BLaER1 treated with 17β-estradiol and CSF1 and Interleukin-3, amounts not matched to agents 10 nM and 100 nM (cell line): ENCODE measurements around the gene IKBKE.
A peak's percentile ranks its signal among the peaks of the same experiment; 100 is the strongest.

Experiments
- H3K27ac ChIP-seq, 11 experiments: shearing (Covaris generic); formaldehyde crosslinking; 2 replicates each; pipeline ENCODE4 v1.8.1; 2022
- H3K27me3 ChIP-seq, 11 experiments: shearing (Covaris generic); formaldehyde crosslinking; 2 replicates each; pipeline ENCODE4 v1.8.1; 2022
- H3K36me3 ChIP-seq, 11 experiments: shearing (Covaris generic); formaldehyde crosslinking; 2 replicates each; pipeline ENCODE4 v1.8.1; 2022
- H3K4me1 ChIP-seq, 10 experiments: shearing (Covaris generic); formaldehyde crosslinking; 2 replicates each; pipeline ENCODE4 v1.8.1; 2022
- H3K4me2 ChIP-seq, 11 experiments: shearing (Covaris generic); formaldehyde crosslinking; 2 replicates each; pipeline ENCODE4 v1.8.1; 2022
- H3K4me3 ChIP-seq, 10 experiments: shearing (Covaris generic); formaldehyde crosslinking; 2 replicates each; pipeline ENCODE4 v1.8.1; 2022
- H3K9ac ChIP-seq, 11 experiments: shearing (Covaris generic); formaldehyde crosslinking; 2 replicates each; pipeline ENCODE4 v1.8.1; 2022
- H3K9me3 ChIP-seq, 11 experiments: shearing (Covaris generic); formaldehyde crosslinking; replicated peaks in 1 of 11; 2 replicates each; pipeline ENCODE4 v1.8.1; 2022
- H4K20me1 ChIP-seq, 11 experiments: shearing (Covaris generic); formaldehyde crosslinking; 2 replicates each; pipeline ENCODE4 v1.8.1; 2022
- Cebpa-rat ChIP-seq, 11 experiments: shearing (Covaris generic); IDR thresholded peaks; 2 replicates each; pipeline ENCODE4 v1.8.1; 2022

IKBKE gene

DNA sequence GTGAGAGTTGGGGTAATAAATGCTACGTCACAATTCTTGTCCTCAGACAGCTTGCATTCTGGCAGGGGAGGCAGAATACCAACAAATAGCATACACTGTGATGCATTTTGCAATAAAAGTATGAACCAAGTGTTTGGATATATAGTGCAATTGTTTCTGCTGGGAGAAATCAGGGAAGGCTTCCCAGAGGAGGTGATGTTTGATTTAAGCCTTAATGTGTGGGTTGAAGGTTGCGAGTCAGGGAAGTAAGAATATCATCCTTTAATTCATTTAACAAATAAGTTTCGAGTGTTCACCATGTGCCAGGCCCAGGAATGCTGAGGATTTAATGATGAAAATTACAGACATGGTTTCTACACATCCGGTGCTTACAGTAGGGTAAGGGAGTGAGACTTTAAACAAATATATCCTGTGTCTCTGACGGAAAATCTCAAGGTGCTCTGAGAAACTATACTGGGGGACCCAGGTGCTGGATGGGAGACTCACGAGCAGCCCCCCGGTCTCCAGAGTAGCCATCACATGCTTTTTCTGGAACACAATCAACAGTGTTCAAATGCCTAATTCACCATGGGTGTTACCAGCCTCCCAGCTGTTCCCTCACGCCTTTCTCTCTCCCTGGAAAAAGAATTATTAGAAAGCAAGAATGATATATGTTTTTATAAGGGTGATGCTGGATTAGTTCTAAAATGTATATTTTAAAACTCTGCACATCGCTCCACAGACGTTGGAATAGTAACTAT, 68.8 kb downstream of the IKBKE start:
- H3K9me3 ChIP-seq: peaks cover 0 to 7% (median 0%) of the 10 kb centered on the region in 11 experiments; a peak in 1 of 22 replicates
- H3K9ac ChIP-seq: peak overlapping the region in 8 of 11 experiments; percentile 26 to 71 (median 54); a peak in 12 of 22 replicates
- TF ChIP-seq Cebpa-rat (IDR thresholded peaks at IDR 0.05): no peak
- 0 out of 20 replicates have a peak overlapping the region, but pooled peaks of 1 of the 10 experiments have one; percentile 21 for H3K4me3 ChIP-seq
- peak overlapping the region in 8 of 11 experiments; percentile 61 to 79 (median 68); a peak in 16 of 22 replicates for H3K27ac ChIP-seq
- peaks cover 0 to 32% (median 0%) of the 10 kb centered on the region in 11 experiments; a peak in 6 of 22 replicates for H4K20me1 ChIP-seq
- H3K36me3 ChIP-seq: peaks cover 0 to 4% (median 0%) of the 10 kb centered on the region in 11 experiments; a peak in 2 of 22 replicates
- no peaks in the 10 kb centered on the region for H3K27me3 ChIP-seq
- peaks cover 53 to 100% (median 97%) of the 10 kb centered on the region in 10 experiments for H3K4me1 ChIP-seq
- H3K4me2 ChIP-seq: peak overlapping the region; percentile 45 to 93 (median 71)

DNA sequence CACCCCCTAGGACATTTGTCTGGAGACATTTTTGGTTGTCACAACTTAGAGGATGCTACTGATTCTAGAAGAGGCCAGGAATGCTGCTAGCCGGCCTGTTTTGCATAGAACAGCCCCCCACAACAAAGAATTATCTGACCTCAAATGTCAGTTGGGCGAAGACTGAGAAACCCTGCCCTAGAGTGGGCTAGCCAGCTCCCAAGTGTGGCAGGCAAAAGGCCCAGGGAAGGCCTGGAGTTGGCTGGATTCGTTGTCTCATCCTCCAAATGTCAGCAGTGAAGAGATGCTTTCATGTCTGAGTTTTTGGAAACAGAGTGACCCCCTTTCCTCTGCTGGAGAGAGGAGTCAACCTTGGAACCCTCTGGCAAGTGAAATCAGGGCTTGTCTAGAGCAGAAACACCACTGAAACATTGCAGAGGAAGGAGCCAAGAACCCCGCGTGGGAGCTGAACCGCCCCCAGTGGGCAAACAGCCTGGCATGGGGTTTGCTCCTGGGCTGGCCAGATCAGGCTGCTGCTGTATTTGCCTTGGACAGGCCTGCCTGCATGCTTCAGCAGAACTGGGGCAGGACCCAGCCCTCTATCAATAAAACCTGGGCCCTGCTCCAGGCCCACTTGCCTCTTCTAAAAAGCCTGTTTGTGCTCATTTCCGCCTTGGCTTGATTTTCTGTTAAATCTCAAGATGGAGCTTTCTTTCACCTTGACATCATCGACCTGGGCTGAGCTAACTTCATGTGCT, 69.9 kb downstream of the IKBKE start:
- peak overlapping the region in 9 of 11 experiments; percentile 13 to 71 (median 53); a peak in 18 of 22 replicates for H3K9ac ChIP-seq
- no peak for TF ChIP-seq Cebpa-rat (IDR thresholded peaks at IDR 0.05)
- peak overlapping the region in 9 of 11 experiments; percentile 60 to 79 (median 68); a peak in 18 of 22 replicates for H3K27ac ChIP-seq

DNA sequence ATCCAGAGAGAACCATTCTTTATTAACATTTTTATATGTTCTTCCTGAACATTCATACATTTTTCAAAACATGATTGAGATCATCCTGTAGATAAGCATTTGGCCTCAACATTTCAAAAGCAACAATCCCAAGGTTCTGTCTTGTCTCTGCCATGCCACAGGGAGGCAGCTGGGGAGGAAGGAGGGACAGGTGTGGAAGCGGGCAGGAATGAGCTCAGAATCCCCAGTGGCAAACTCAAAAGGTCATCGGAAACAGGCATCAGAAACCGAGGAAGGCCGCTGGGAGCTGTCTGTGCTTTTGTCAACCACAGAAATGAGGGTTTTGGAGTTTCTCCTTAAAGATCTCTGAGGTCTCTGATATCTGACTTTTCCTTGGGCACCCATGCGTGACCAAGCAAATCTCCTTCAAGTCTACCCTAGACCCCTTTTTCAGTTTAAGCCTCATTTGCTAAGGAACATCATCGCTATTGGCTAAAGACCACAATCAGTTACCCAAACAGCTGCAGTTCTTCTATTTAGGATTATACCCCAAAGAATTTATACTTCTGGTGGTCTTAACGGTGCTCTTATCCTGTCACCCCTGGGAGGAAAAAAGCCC, 71.1 kb downstream of the IKBKE start:
- Histone ChIP-seq H3K9me3 (peaks cover 0 to 7% (median 0%) of the 10 kb centered on the region in 11 experiments; a peak in 1 of 22 replicates), H3K4me3 (peak overlapping the region in 1 of 10 experiments; percentile 24; a peak in 2 of 20 replicates), H4K20me1 (peaks cover 0 to 9% (median 0%) of the 10 kb centered on the region in 11 experiments; a peak in 3 of 22 replicates), H3K4me2 (peak overlapping the region; percentile 35 to 93 (median 71)), H3K36me3 (peaks cover 0 to 8% (median 0%) of the 10 kb centered on the region in 11 experiments; a peak in 3 of 22 replicates), H3K4me1 (peaks cover 43 to 95% (median 84%) of the 10 kb centered on the region in 10 experiments), H3K27ac (peak overlapping the region in 8 of 11 experiments; percentile 23 to 79 (median 68); a peak in 14 of 22 replicates), H3K9ac (peak overlapping the region in 6 of 11 experiments; percentile 7 to 71 (median 54); a peak in 9 of 22 replicates), H3K27me3 (no peaks in the 10 kb centered on the region)
- TF ChIP-seq Cebpa-rat (IDR thresholded peaks at IDR 0.05): no peak

More for the DNA sequence above, 69.9 kb downstream of the IKBKE start:
- peaks cover 50 to 100% (median 95%) of the 10 kb centered on the region in 10 experiments for H3K4me1 ChIP-seq
- H3K36me3 ChIP-seq: peaks cover 0 to 4% (median 0%) of the 10 kb centered on the region in 11 experiments; a peak in 2 of 22 replicates
- peaks cover 0 to 20% (median 0%) of the 10 kb centered on the region in 11 experiments; a peak in 4 of 22 replicates for H4K20me1 ChIP-seq
- H3K27me3 ChIP-seq: no peaks in the 10 kb centered on the region
- H3K4me2 ChIP-seq: peak overlapping the region; percentile 45 to 93 (median 71)
- peaks cover 0 to 7% (median 0%) of the 10 kb centered on the region in 11 experiments; a peak in 1 of 22 replicates for H3K9me3 ChIP-seq
- H3K4me3 ChIP-seq: peak overlapping the region in 2 of 10 experiments; percentile 5 to 21; a peak in 2 of 20 replicates

DNA sequence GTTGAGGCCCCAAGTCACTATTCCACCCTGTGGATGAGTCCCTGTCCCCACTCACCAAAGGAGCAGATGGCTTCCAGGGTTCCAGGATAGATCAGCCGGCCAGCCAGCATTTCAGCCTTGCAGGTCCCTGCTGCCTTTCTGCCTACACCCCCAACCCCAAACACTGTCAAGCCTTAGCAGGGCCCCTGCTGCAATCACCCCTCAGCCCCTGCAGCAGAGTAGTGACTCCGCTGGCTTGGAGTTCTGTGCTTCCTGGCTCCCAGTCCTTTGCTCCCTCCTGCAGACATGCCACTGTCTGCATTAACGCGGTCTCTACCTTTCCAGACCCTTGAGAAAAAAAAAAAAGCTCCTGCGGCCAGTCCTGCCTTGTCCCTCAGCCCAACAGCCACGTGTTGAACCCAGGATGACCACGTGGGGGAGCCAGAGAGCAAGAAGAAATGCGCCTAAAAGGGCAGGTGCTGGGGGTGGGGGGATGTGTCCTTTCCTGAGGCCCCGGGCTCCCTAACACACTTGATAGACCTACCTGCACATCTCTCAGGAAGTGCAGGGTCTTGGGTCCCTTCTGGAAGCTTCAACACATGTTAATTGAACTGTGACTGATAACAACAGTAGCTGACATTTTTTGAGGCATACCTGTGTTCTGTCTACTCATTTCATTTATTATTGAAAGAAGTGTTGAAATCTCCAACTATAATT, 74.4 kb downstream of the IKBKE start:
- H3K36me3 ChIP-seq: peaks cover 0 to 19% (median 8%) of the 10 kb centered on the region in 11 experiments; a peak in 7 of 22 replicates
- no peak for TF ChIP-seq Cebpa-rat (IDR thresholded peaks at IDR 0.05)
- H3K4me3 ChIP-seq: no peak overlapping the region
- peaks cover 0 to 14% (median 0%) of the 10 kb centered on the region in 11 experiments; a peak in 5 of 22 replicates for H3K9me3 ChIP-seq
- H3K27me3 ChIP-seq: no peaks in the 10 kb centered on the region
- H3K4me2 ChIP-seq: peak overlapping the region; percentile 20 to 93 (median 49); a peak in 19 of 22 replicates
- H3K4me1 ChIP-seq: peaks cover 29 to 79% (median 53%) of the 10 kb centered on the region in 10 experiments
- peak overlapping the region in 5 of 11 experiments; percentile 18 to 46 (median 37); a peak in 4 of 22 replicates for H3K9ac ChIP-seq
- no peak overlapping the region for H3K27ac ChIP-seq
- H4K20me1 ChIP-seq: no peaks in the 10 kb centered on the region

DNA sequence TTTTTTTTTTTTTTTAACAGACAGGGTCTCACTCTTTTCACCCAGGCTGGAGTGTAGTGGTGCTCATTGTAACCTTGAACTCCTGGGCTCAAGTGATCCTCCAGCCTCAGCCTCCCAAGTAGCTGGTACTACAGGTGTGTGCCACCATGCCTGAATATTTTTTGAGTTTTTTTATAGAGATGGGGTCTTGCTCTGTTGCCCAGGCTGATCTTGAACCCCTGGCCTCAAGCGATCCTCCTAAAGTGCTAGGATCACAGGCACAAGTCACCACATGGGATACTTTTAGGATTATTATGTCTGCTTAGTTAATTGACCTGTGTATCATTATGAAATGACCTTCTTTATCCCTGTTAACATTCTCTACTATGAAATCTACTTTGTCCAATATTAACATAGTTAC, 75.1 kb downstream of the IKBKE start:
- H3K9ac ChIP-seq: no peak overlapping the region
- H3K9me3 ChIP-seq: peaks cover 0 to 14% (median 0%) of the 10 kb centered on the region in 11 experiments; a peak in 5 of 22 replicates
- H3K4me2 ChIP-seq: no peak overlapping the region
- peaks cover 23 to 79% (median 48%) of the 10 kb centered on the region in 10 experiments for H3K4me1 ChIP-seq
- H3K4me3 ChIP-seq: no peak overlapping the region
- peaks cover 0 to 22% (median 8%) of the 10 kb centered on the region in 11 experiments; a peak in 7 of 22 replicates for H3K36me3 ChIP-seq
- no peaks in the 10 kb centered on the region for H3K27me3 ChIP-seq
- no peak overlapping the region for H3K27ac ChIP-seq
- H4K20me1 ChIP-seq: no peaks in the 10 kb centered on the region
- no peak for TF ChIP-seq Cebpa-rat (IDR thresholded peaks at IDR 0.05)
